SIG-M5 treated with dmso at 0.1 percent for 504 hours (cell line): ENCODE results near the gene GALNT1.
A peak's percentile ranks its signal among the peaks of the same experiment; 100 is the strongest.

Experiments
- DNase-seq: peaks from one replicate; lab custom pipeline; 2025; ENCODE audit not compliant: unreplicated experiment; lab: John Stamatoyannopoulos, UW

Gene GALNT1

DNA sequence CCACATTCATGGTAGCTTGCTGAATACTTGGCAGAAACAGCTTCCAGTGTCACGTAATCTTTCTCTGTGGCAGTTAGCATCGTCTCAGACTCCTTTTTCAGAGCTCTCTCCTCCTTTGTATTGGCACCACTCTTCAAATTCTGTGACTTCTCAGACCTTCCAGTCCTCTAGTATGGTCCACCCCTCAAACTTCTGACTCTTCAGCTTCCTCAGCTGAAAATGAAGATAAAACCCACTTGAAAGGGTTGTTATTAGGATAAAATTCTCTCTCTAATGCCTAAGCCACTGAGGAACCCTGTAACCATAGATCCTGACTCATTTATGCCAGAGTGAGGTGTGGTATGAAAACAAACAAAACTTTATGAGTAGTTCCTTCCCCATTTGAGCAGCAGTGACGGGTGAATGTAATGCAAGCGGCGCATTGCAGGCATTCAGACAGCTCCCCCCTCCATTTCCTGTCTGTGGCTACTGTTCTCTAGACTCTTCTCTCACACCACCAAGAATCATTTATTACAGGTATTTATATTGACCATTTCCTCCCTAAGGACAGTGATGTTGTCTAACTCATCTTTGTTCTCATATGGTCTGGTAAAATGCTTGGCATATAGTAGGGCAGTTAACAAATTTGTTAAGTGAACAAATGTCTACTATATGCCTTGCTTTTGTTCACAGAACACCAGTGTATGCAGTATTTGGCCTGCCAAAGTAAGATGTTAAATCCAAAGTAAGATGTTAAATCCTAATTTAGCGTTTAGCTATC is 35.3 kb downstream of the GALNT1 start:
- peak; percentile 95 for DNase-seq

GRCh38 chr18:35617865-35618264 is 36.3 kb downstream of the GALNT1 start:
- no peak for DNase-seq

DNA sequence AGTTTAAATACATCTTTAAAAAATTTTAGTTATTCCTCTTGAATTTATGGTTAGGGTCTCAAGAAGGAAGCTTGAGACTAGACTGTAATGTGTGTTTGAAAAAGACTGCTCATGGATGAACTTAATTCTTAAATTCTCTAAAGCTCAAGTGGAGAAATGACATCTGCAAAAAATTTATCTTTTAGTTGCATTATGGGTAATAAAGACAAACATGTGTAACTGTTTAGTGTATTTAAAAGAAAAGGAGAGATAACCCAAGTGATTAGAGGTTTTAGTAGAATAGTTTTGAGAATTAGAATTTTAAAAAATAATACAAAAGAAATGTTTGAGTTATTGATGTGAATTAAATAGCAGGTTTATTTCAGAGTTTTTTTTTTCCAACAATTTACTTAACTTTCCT is 36.7 kb downstream of the GALNT1 start:
- no peak for DNase-seq

DNA sequence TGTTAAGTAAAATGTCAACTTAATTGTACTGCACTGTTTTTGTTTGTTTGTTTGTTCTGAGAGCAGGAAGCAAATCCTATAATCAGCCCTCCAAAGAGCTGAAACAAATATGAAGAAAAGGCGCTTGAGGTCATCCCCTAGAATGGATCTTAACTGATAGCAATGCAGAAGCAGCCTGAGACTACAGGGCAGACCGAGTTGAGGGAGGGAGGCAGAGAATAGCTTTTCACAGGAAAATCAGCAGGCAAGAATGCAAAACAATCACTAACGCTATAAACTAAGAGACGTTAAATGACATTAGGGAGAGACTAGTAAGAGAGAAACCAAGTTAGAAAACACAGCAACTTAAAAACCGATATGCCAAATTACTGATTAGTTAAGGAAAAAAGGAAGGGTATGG is 37.2 kb downstream of the GALNT1 start:
- no peak for DNase-seq

GRCh38 chr18:35619464-35619863 is 37.9 kb downstream of the GALNT1 start:
- no peak for DNase-seq

DNA sequence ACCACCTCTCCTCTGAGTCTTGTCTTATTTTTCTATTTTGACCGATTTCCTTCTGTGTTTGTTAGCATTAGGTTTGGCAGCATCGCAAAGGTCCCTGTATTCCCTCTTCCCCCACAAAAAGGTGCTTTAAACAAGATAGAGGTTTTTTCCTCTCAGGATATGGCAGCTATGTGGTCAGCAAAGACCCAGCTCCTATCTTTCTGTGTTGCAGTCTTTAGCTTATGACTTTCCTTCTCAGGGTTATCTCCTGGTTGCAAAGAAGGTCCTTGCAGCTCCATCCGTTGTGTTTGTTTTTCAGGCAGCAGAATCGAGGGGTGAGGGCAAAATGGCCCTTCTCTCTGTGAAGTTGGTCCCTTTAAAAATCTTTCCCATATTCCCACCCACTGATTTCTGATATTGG is 38.4 kb downstream of the GALNT1 start:
- DNase-seq = no peak

- no peak for DNase-seq
Observed at GRCh38 chr18:35620765-35621164, 39.2 kb downstream of the GALNT1 start.

DNA sequence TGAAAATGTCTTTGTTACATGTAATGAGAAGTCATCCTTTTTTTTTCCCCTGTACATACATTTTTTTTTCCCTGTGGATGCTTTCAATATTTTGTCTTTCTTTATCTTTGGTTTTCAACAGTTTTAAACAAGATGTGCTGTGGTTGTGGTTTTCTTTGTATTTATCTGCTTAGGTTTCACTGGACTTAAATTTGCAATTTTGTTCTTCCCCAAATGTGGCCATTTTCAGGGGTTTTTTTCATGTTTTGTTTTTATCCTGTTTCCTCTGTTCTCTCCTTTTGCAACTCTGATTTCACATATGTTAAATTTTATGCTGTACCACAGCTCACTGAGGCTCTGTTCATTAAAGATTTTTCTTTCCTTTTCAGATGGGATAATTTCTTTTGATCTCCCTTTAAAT is 41.7 kb downstream of the GALNT1 start:
- DNase-seq = no peak

- DNase-seq = no peak
Observed at GRCh38 chr18:35624146-35624545, 42.6 kb downstream of the GALNT1 start.

- no peak for DNase-seq
Observed at GRCh38 chr18:35625232-35625631, 43.7 kb downstream of the GALNT1 start.

GRCh38 chr18:35633761-35634160 is 52.2 kb downstream of the GALNT1 start:
- no peak for DNase-seq

DNA sequence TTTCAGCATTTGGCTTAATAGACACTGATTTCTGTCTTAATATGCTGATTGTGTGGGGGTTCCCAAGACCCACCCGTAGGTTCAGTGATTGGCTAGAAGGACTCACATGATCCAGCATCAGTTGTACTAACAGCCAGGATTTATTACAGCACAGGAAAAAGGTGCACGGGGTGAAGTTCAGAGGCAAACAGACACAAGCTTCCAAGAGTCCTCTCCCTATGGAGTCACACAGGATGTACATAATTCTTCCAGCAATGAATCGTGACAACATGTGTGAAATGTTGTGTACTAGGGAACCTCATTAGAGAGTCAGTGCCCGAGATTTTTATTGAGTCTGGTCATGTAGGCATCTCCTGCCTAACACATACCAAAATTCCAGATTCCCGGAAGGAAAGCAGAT is 52.8 kb downstream of the GALNT1 start:
- no peak for DNase-seq

- DNase-seq = no peak
Observed at GRCh38 chr18:35635170-35635569, 53.6 kb downstream of the GALNT1 start.

DNA sequence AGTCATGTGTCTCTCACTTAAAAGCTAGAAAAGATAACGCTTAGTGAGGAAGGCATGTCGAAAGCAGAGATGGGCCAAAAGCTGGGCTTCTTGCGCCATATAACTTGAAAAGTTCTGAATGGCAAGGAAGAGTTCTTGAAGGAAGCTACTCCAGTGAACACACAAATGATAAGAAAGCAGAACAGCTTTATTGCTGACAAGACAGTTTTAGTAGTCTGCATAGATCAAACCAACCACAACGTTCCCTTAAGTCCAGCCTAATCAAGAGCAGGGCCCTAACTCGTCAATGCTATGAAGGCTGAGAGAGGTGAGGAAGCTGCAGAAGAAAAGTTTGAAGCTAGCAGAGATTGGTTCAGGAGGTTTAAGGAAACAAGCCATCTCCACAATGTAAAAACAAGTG is 55.7 kb downstream of the GALNT1 start:
- no peak for DNase-seq

- DNase-seq = no peak
Observed at GRCh38 chr18:35639296-35639695, 57.8 kb downstream of the GALNT1 start.

- DNase-seq = no peak
Observed at GRCh38 chr18:35641467-35641866, 59.9 kb downstream of the GALNT1 start.

GRCh38 chr18:35641916-35642315 is 60.4 kb downstream of the GALNT1 start:
- no peak for DNase-seq

DNA sequence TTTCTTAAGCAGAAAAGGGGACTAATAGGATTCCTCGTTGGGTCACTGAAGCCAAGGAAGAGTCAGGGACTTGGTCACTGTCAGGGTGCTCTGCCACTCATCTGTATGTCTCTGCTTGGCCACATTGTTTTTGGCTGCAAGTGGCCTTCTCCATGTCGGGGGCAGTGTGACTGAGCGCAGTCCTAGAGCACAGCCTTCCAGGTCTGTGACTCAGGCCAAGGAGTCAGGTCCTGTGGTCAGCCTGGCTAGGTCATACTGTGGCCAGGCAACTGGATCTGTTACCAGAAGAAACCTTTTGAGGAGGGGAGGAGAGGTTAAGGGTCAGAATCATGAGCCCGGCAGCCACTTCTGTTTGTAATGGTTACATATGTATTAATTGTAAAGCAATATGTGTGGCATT is 61.3 kb downstream of the GALNT1 start:
- no peak for DNase-seq

- DNase-seq = no peak
Observed at GRCh38 chr18:35646449-35646848, 64.9 kb downstream of the GALNT1 start.

DNA sequence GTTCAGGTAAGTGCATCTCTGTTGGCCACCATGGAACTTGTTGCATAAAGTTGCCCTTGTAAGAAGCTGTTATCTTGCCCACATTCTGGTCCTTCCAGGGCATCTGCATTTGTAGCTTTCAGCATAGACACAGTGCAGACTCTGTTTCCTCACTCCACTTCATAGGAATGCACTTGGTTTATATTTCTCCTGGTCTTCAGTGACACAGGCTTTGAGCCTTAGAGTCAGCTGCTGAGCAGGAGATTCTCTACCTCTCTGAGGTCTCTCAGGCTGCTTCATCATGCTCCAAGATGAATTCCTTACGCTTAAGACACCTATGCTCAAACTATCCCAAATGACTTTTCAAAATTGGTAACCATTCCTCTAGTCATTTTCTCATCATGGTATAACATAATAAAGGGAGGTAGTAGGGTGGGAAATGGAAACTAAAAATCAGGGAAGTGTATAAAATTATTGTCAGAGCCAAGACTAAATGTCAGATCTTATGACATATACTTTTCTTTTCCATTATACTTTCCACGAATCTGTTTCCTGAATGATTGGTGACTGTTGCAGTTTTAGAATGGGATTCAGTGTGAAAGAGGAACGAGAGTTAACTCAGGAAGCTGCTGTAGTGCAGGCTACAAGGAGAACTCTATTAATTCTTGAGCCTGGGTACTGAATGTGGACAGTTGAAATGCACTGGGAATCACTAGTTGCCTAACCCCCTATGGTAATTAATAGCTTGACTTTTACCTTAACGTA is 72.0 kb downstream of the GALNT1 start:
- DNase-seq = no peak

GRCh38 chr18:35658112-35658511 is 76.6 kb downstream of the GALNT1 start:
- no peak for DNase-seq

GRCh38 chr18:35661483-35662146 is 80.1 kb downstream of the GALNT1 start:
- DNase-seq = no peak
